Uterus (tissue), 2 donors: ENCODE results near the gene MISFA.
"Not testable (repeated sequence)": the region's sequence is repeated elsewhere in the genome, so short reads cannot be mapped to it uniquely, and the experiment has no call there.

Experiments used
- CTCF ChIP-seq, 4 experiments: fragments of 200-600 bp in 2 of 4; fragments of 450-650 bp in 2 of 4; sonication (generic) in 2 of 4; IDR thresholded peaks; one replicate each; pipeline ENCODE4 v1.5.1; 2016 to 2019; ENCODE audit warnings: antibody characterized with exemption in 4 of 4, mild to moderate bottlenecking in 2 of 4, moderate library complexity in 1 of 4
- POLR2A ChIP-seq, 2 donors: fragments of 450-650 bp; IDR thresholded peaks; one replicate each; pipeline ENCODE4 v1.6.1; 2016; ENCODE audit warnings: antibody characterized with exemption in 2 of 2, mild to moderate bottlenecking in 1 of 2, moderate library complexity in 1 of 2

DNA sequence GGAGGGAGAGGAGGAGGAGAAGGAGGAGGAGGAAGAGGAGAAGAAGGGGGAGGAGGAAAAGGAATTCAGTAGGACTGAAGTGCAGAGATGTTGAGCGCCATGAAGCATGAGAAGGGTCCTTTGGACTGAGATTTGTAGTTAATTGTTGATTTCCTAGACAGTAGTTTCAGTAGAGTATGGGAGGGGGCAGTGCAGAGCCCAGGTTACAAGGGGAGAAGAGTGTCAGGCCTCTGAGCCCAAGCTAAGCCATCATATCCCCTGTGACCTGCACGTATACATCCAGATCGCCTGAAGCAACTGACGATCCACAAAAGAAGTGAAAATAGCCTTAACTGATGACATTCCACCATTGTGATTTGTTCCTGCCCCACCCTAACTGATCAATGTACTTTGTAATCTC is 43.4 kb downstream of the MISFA start:
- TF ChIP-seq CTCF, POLR2A (IDR thresholded peaks at IDR 0.05): not testable (repeated sequence)
